Smooth muscle cell (in vitro differentiated cells): ENCODE results near the gene DCANP1. TPM values are rescaled to one million over a fixed set of nuclear protein-coding genes. Genes with fewer than 3 reads are reported as not detected.
A peak's percentile ranks its signal among the peaks of the same experiment; 100 is the strongest.

Experiments used
- DNase-seq: peaks from one replicate; lab custom pipeline; 2025; ENCODE audit not compliant: unreplicated experiment; lab: John Stamatoyannopoulos, UW
- H2AFZ ChIP-seq: fragments of 200-600 bp; sonication (generic); 2 replicates; pipeline ENCODE4 v1.6.0; 2016; ENCODE audit warnings: antibody characterized with exemption, low read depth, mild to moderate bottlenecking
- H3F3A ChIP-seq: fragments of 200-600 bp; sonication (generic); 2 replicates; pipeline ENCODE4 v1.6.0; 2017; ENCODE audit warnings: antibody characterized with exemption, low read depth
- H3K27ac ChIP-seq: fragments of 200-600 bp; sonication (generic); 2 replicates; pipeline ENCODE4 v1.5.1; 2016; ENCODE audit warnings: low read depth, mild to moderate bottlenecking
- H3K27me3 ChIP-seq: fragments of 200-600 bp; sonication (generic); 2 replicates; pipeline ENCODE4 v1.6.1; 2016; ENCODE audit warnings: low read depth, mild to moderate bottlenecking
- H3K36me3 ChIP-seq: fragments of 200-600 bp; sonication (generic); 2 replicates; pipeline ENCODE4 v1.5.1; 2016; ENCODE audit warnings: low read depth
- H3K4me1 ChIP-seq: fragments of 200-600 bp; sonication (generic); 2 replicates; pipeline ENCODE4 v1.5.1; 2016; ENCODE audit warnings: low read depth
- H3K4me2 ChIP-seq: fragments of 200-600 bp; sonication (generic); 2 replicates; pipeline ENCODE4 v1.6.0; 2016; ENCODE audit warnings: mild to moderate bottlenecking
- H3K4me3 ChIP-seq: fragments of 200-600 bp; sonication (generic); 2 replicates; pipeline ENCODE4 v1.5.1; 2016; ENCODE audit warnings: mild to moderate bottlenecking
- H3K79me2 ChIP-seq: fragments of 200-600 bp; sonication (generic); 2 replicates; pipeline ENCODE4 v1.6.0; 2016; ENCODE audit warnings: low read depth, mild to moderate bottlenecking
- H3K9ac ChIP-seq: fragments of 200-600 bp; sonication (generic); 2 replicates; pipeline ENCODE4 v1.6.0; 2016; ENCODE audit warnings: low read depth
- H3K9me3 ChIP-seq: fragments of 200-600 bp; sonication (generic); replicated peaks from 2 replicates; pipeline ENCODE4 v1.5.1; 2016; ENCODE audit warnings: low read depth
- H4K20me1 ChIP-seq: fragments of 200-600 bp; sonication (generic); 2 replicates; pipeline ENCODE4 v1.6.0; 2016; ENCODE audit warnings: low read depth
- WGBS: methylation state at CpG from one replicate; pipeline ENCODE4 v1.1.7; 2016; ENCODE audit warnings: low lambda C conversion rate; 5-methylcytosine and 5-hydroxymethylcytosine counted together
- polyA plus RNA-seq: library from polyadenylated mRNA; unstranded; fragments of >200 nt; fragmentation: Nextera tagmentation; extraction: Ambion mirVana; gene quantifications from 2 replicates; pipeline ENCODE4 v1.2.1, GENCODE V29; 2016
- small RNA-seq: library from RNA; depleted of rRNA; stranded (forward); fragments of <200 nt; gene quantifications from one replicate; pipeline ENCODE3, GENCODE V24; 2014
- total RNA-seq: library from RNA; depleted of rRNA; stranded (reverse); fragments of >200 nt; gene quantifications from 2 replicates; pipeline ENCODE4 v1.2.3, GENCODE V29; 2014
- TF ChIP-seq, protein P1 (sequence below): fragments of 200-600 bp; sonication (generic); IDR thresholded peaks from 2 replicates; pipeline ENCODE4 v1.5.1; 2017; ENCODE audit warnings: borderline replicate concordance, mild to moderate bottlenecking, antibody characterized with exemption; ENCODE audit not compliant: insufficient read depth, poor library complexity, severe bottlenecking

Gene DCANP1
- total and polyA plus RNA-seq, 2 experiments from 2014 or later, result not detected

DNA sequence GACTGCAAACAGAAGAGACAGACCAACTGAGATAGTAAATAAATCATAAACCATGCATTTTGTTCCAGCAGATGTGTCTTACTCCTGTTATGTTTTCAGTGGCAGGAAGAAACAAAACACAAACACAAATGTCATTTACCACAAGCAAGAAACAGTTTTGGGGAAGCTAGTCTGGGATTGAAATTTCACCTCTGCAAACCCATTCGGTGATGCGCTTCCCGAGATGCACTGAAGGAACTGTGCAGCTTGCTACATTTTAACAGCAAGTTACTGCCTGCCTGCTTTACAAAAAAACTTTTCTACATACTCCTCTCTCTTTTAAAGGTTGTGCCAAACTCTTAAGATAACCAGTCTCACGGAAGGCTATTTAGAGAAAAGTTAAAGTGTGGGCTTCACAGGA lies 51.3 kb downstream of the DCANP1 start:
- no peak overlapping the region for H3K4me3 ChIP-seq
- no peak overlapping the region for H2AFZ ChIP-seq
- no peak for DNase-seq
- no peaks in the 10 kb centered on the region for H3K27me3 ChIP-seq
- H3K4me1 ChIP-seq, result peaks cover 56% of the 10 kb centered on the region
- H3K27ac ChIP-seq, result peak overlapping the region; percentile 96
- no peaks in the 10 kb centered on the region for H3K36me3 ChIP-seq
- peaks cover 80% of the 10 kb centered on the region for H3K79me2 ChIP-seq
- TF ChIP-seq, protein P1, sequence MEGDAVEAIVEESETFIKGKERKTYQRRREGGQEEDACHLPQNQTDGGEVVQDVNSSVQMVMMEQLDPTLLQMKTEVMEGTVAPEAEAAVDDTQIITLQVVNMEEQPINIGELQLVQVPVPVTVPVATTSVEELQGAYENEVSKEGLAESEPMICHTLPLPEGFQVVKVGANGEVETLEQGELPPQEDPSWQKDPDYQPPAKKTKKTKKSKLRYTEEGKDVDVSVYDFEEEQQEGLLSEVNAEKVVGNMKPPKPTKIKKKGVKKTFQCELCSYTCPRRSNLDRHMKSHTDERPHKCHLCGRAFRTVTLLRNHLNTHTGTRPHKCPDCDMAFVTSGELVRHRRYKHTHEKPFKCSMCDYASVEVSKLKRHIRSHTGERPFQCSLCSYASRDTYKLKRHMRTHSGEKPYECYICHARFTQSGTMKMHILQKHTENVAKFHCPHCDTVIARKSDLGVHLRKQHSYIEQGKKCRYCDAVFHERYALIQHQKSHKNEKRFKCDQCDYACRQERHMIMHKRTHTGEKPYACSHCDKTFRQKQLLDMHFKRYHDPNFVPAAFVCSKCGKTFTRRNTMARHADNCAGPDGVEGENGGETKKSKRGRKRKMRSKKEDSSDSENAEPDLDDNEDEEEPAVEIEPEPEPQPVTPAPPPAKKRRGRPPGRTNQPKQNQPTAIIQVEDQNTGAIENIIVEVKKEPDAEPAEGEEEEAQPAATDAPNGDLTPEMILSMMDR, result no peak
- H3K4me2 ChIP-seq, result peak overlapping the region; percentile 93
- 54% methylated on average over 4 of the region's 4 CpGs for WGBS
- peaks cover 75% of the 10 kb centered on the region for H4K20me1 ChIP-seq
- no peaks in the 10 kb centered on the region for H3K9me3 ChIP-seq
- H3F3A ChIP-seq, result peaks cover 29% of the 10 kb centered on the region
- no peak overlapping the region for H3K9ac ChIP-seq

DNA sequence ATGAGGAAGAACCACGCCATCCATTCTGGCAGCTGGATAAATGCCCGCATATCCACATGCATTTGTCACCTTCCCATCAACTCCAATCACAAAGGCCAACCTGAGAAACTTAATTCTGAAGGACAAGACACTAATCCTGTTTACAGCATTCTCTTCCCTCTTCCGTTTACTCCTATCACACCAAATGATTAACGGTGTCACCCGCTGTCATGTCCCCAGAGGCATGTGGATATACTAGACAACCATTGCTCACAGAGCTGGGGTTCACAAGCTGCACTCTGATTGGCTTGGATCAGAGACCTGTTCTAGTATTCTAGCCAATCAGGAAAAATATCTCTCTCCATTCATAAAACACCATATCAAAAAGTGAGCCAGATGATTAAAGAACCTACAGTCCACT lies 51.7 kb downstream of the DCANP1 start:
- Histone ChIP-seq H3K27me3 (no peaks in the 10 kb centered on the region), H2AFZ (no peak overlapping the region), H3K36me3 (no peaks in the 10 kb centered on the region), H3F3A (peaks cover 29% of the 10 kb centered on the region), H3K79me2 (peaks cover 80% of the 10 kb centered on the region), H3K27ac (peak overlapping the region; percentile 96), H3K4me3 (no peak overlapping the region), H4K20me1 (peaks cover 79% of the 10 kb centered on the region), H3K4me1 (peaks cover 56% of the 10 kb centered on the region), H3K9ac (no peak overlapping the region), H3K4me2 (peak overlapping the region; percentile 93), H3K9me3 (no peaks in the 10 kb centered on the region)
- TF ChIP-seq, protein P1, result no peak
- DNase-seq, result no peak
- WGBS, result 48% methylated on average over 5 of the region's 5 CpGs

Small RNA genes lying within 50 kb of the gene (small RNA-seq; reads per million reads assigned to genes)
- gene DCANP1, result not detected

Other genes starting within 250 kb of the DCANP1 start
- gene MACROH2A1, start 48.1 kb downstream of the DCANP1 start, total RNA-seq, result 349 and 371 TPM in 2 replicates
- 272 and 309 TPM in 2 replicates for gene MACROH2A1, start 48.1 kb downstream of the DCANP1 start, polyA plus RNA-seq
- gene TIFAB, start 5.0 kb upstream of the DCANP1 start, total RNA-seq, result under 0.01 TPM in 1 of 2 replicates, not detected in the other
- gene TIFAB, start 5.0 kb upstream of the DCANP1 start, polyA plus RNA-seq, result 0.08 and 0.11 TPM in 2 replicates
- gene NEUROG1, start 88.6 kb upstream of the DCANP1 start, total RNA-seq, result not detected in 2 replicates
- gene NEUROG1, start 88.6 kb upstream of the DCANP1 start, polyA plus RNA-seq, result not detected in 2 replicates
- 589 and 667 TPM in 2 replicates for gene CXCL14, start 131.6 kb upstream of the DCANP1 start, total RNA-seq
- 1,209 and 1,397 TPM in 2 replicates for gene CXCL14, start 131.6 kb upstream of the DCANP1 start, polyA plus RNA-seq